ENCODE results near the gene PCK2. TPM values are rescaled to one million over a fixed set of nuclear protein-coding genes. Genes with fewer than 3 reads are reported as not detected.

The PCK2 gene
- polyA plus RNA-seq, 4 donors: 197 to 870 (median 304) TPM

- Histone ChIP-seq H3K27ac (ENCODE audit: low read depth in 1 of 3, low read length in 2 of 3) (no peak overlapping the region), H3K4me3 (ENCODE audit: low read depth in 1 of 3, low read length in 3 of 3) (no peak overlapping the region), H3K4me1 (ENCODE audit: control insufficient read depth in 3 of 3, insufficient read depth in 2 of 3, low read depth in 1 of 3, low read length in 2 of 3) (peaks cover 4 to 53% (median 18%) of the 10 kb centered on the region in 3 donors), H3K9me3 (ENCODE audit: control insufficient read depth in 2 of 2, insufficient read depth in 1 of 2, low read depth in 1 of 2, low read length in 1 of 2) (no peaks in the 10 kb centered on the region), H3K36me3 (ENCODE audit: control insufficient read depth in 3 of 3, insufficient read depth in 2 of 3, low read depth in 1 of 3, low read length in 3 of 3) (no peaks in the 10 kb centered on the region), H3K27me3 (ENCODE audit: control insufficient read depth in 3 of 3, insufficient read depth in 3 of 3, low read length in 3 of 3) (no peaks in the 10 kb centered on the region)
- DNase-seq (no peak), FAIRE-seq (no peak)
- 93 to 96% (median 94%) methylated on average over 23 of the region's 23 CpGs for WGBS, 3 donors
Observed at GRCh38 chr14:24077086-24077485, 17.0 kb upstream of the PCK2 start.

DNA sequence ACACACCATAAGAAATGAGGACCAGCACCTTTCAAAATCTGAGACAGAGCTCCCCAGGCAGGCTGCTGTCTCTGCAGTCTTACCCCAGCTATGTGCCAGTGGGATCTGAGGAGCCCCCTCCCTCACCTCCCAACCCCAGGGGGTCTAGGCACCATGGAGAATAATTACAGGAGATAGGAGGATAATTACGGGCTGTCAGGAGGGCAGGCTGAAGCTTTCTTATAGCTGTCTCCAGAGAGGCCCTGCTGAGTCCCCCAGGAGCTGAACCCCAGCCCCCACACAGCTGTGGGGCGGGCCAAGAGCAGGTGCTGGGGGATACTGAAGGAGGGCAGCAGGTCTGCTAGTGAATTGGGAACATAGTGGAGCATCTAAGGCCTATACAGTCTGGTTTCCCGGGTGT is 16.0 kb upstream of the PCK2 start:
- Histone ChIP-seq H3K36me3 (ENCODE audit: control insufficient read depth in 3 of 3, insufficient read depth in 2 of 3, low read depth in 1 of 3, low read length in 3 of 3) (no peaks in the 10 kb centered on the region), H3K27me3 (ENCODE audit: control insufficient read depth in 3 of 3, insufficient read depth in 3 of 3, low read length in 3 of 3) (no peaks in the 10 kb centered on the region), H3K4me3 (ENCODE audit: low read depth in 1 of 3, low read length in 3 of 3) (no peak overlapping the region), H3K27ac (ENCODE audit: low read depth in 1 of 3, low read length in 2 of 3) (no peak overlapping the region), H3K9me3 (ENCODE audit: control insufficient read depth in 2 of 2, insufficient read depth in 1 of 2, low read depth in 1 of 2, low read length in 1 of 2) (no peaks in the 10 kb centered on the region), H3K4me1 (ENCODE audit: control insufficient read depth in 3 of 3, insufficient read depth in 2 of 3, low read depth in 1 of 3, low read length in 2 of 3) (peaks cover 4 to 45% (median 20%) of the 10 kb centered on the region in 3 donors)
- FAIRE-seq (no peak), DNase-seq (no peak)
- 79 to 88% (median 80%) methylated on average over 3 of the region's 3 CpGs for WGBS, 3 donors

DNA sequence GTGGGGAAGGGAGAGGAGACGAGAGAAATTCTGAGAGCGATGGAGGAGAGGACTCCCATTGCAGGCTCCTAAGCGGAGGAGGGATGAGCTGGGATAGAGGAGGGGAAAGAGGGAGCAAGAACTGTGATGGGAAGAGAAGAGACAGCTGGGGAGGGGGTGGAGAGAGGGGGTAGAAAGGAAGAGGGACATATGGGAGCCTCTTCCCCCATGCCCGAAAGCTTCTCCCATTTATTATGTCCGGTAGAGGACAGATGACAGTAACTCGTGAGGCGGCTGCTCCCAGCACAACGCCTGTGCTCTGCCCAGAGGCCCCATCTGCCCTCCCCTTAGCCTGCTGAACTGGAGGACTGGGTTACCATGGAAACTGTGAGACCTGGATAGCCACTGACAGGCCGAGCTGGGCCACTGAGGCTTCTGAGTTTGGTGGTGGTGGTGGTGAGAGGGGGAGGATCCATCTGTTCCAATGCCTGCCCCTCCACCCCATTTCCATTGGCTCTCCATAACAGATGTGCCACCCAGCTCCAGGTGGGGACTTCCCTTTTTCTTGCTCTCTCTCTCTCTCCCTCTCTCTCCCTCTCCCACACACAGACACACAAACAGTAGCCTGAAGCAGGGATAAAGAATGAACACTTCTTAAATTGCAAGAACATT is 14.5 kb upstream of the PCK2 start:
- H3K27me3 ChIP-seq (ENCODE audit: control insufficient read depth in 3 of 3, insufficient read depth in 3 of 3, low read length in 3 of 3): no peaks in the 10 kb centered on the region
- H3K9me3 ChIP-seq (ENCODE audit: control insufficient read depth in 2 of 2, insufficient read depth in 1 of 2, low read depth in 1 of 2, low read length in 1 of 2): no peaks in the 10 kb centered on the region
- no peaks in the 10 kb centered on the region for H3K36me3 ChIP-seq (ENCODE audit: control insufficient read depth in 3 of 3, insufficient read depth in 2 of 3, low read depth in 1 of 3, low read length in 3 of 3)
- FAIRE-seq: no peak
- WGBS, 3 donors: 90 to 93% (median 91%) methylated on average over 9 of the region's 9 CpGs
- H3K4me1 ChIP-seq (ENCODE audit: control insufficient read depth in 3 of 3, insufficient read depth in 2 of 3, low read depth in 1 of 3, low read length in 2 of 3): peaks cover 0 to 31% (median 14%) of the 10 kb centered on the region in 3 donors
- H3K4me3 ChIP-seq (ENCODE audit: low read depth in 1 of 3, low read length in 3 of 3): no peak overlapping the region
- DNase-seq: no peak
- no peak overlapping the region for H3K27ac ChIP-seq (ENCODE audit: low read depth in 1 of 3, low read length in 2 of 3)

- Histone ChIP-seq H3K4me3 (ENCODE audit: low read depth in 1 of 3, low read length in 3 of 3) (no peak overlapping the region), H3K27ac (ENCODE audit: low read depth in 1 of 3, low read length in 2 of 3) (peak overlapping the region in 1 of 3 donors; percentile 97), H3K27me3 (ENCODE audit: control insufficient read depth in 3 of 3, insufficient read depth in 3 of 3, low read length in 3 of 3) (no peaks in the 10 kb centered on the region), H3K4me1 (ENCODE audit: control insufficient read depth in 3 of 3, insufficient read depth in 2 of 3, low read depth in 1 of 3, low read length in 2 of 3) (peaks cover 0 to 25% (median 14%) of the 10 kb centered on the region in 3 donors), H3K9me3 (ENCODE audit: control insufficient read depth in 2 of 2, insufficient read depth in 1 of 2, low read depth in 1 of 2, low read length in 1 of 2) (no peaks in the 10 kb centered on the region), H3K36me3 (ENCODE audit: control insufficient read depth in 3 of 3, insufficient read depth in 2 of 3, low read depth in 1 of 3, low read length in 3 of 3) (no peaks in the 10 kb centered on the region)
- WGBS, 3 donors: 76 to 79% (median 77%) methylated on average over 6 of the region's 6 CpGs
- FAIRE-seq (no peak), DNase-seq (no peak)
Observed at GRCh38 chr14:24080142-24080530, 14.0 kb upstream of the PCK2 start.

GRCh38 chr14:24080888-24081738 is 13.0 kb upstream of the PCK2 start:
- 0% methylated on average over 55 to 74 of the region's 74 CpGs for WGBS, 3 donors
- Histone ChIP-seq H3K27me3 (ENCODE audit: control insufficient read depth in 3 of 3, insufficient read depth in 3 of 3, low read length in 3 of 3) (no peaks in the 10 kb centered on the region), H3K9me3 (ENCODE audit: control insufficient read depth in 2 of 2, insufficient read depth in 1 of 2, low read depth in 1 of 2, low read length in 1 of 2) (no peaks in the 10 kb centered on the region), H3K36me3 (ENCODE audit: control insufficient read depth in 3 of 3, insufficient read depth in 2 of 3, low read depth in 1 of 3, low read length in 3 of 3) (no peaks in the 10 kb centered on the region), H3K27ac (ENCODE audit: low read depth in 1 of 3, low read length in 2 of 3) (peak overlapping the region; percentile 76 to 97 (median 89)), H3K4me1 (ENCODE audit: control insufficient read depth in 3 of 3, insufficient read depth in 2 of 3, low read depth in 1 of 3, low read length in 2 of 3) (peaks cover 0 to 16% (median 11%) of the 10 kb centered on the region in 3 donors), H3K4me3 (ENCODE audit: low read depth in 1 of 3, low read length in 3 of 3) (peak overlapping the region; percentile 52 to 77 (median 65))
- FAIRE-seq (no peak), DNase-seq (peak; percentile 83 to 89)

- Histone ChIP-seq H3K36me3 (ENCODE audit: control insufficient read depth in 3 of 3, insufficient read depth in 2 of 3, low read depth in 1 of 3, low read length in 3 of 3) (no peaks in the 10 kb centered on the region), H3K4me1 (ENCODE audit: control insufficient read depth in 3 of 3, insufficient read depth in 2 of 3, low read depth in 1 of 3, low read length in 2 of 3) (peaks cover 0 to 15% (median 9%) of the 10 kb centered on the region in 3 donors), H3K4me3 (ENCODE audit: low read depth in 1 of 3, low read length in 3 of 3) (peak overlapping the region; percentile 52 to 77 (median 65)), H3K27ac (ENCODE audit: low read depth in 1 of 3, low read length in 2 of 3) (peak overlapping the region; percentile 65 to 97 (median 76)), H3K9me3 (ENCODE audit: control insufficient read depth in 2 of 2, insufficient read depth in 1 of 2, low read depth in 1 of 2, low read length in 1 of 2) (no peaks in the 10 kb centered on the region), H3K27me3 (ENCODE audit: control insufficient read depth in 3 of 3, insufficient read depth in 3 of 3, low read length in 3 of 3) (no peaks in the 10 kb centered on the region)
- WGBS, 3 donors: 21 to 27% (median 22%) methylated on average over 17 to 26 of the region's 26 CpGs
- FAIRE-seq (no peak), DNase-seq (no peak)
Observed at GRCh38 chr14:24081739-24082211, 12.3 kb upstream of the PCK2 start.

DNA sequence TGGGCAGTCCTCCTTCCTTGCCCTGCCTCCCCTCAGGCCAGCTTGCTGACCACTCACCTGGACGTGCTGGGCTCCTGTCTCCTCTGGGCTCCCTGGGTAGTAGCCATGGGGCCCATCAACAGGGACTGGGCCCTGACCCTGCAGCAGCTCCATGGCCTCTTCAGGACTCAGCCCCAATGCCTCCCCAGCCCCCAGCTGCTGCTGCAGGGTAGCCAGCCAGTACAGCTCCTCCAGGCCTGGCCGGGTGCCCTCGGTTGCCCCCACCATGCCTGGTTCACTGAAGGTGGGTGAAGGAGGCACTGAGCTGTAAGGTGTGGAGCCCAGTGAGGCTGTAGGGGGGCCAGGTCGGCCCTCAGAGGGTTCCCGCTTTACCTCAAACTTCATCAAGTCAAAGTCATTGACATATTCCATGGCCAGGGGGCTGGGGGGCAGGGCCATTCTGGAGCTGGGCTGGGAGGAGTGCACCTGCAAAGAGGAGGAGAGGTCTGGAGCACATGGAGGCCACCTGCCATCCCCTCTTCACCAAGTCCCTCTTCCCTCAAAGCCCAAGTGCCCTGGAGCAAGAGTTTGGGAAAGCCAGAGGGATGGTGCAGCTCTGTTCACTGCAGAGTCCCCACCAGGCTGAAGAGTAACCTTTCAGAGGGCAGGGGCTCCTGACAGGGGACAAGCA is 11.6 kb upstream of the PCK2 start:
- DNase-seq: no peak
- H3K36me3 ChIP-seq (ENCODE audit: control insufficient read depth in 3 of 3, insufficient read depth in 2 of 3, low read depth in 1 of 3, low read length in 3 of 3): no peaks in the 10 kb centered on the region
- no peak overlapping the region for H3K4me3 ChIP-seq (ENCODE audit: low read depth in 1 of 3, low read length in 3 of 3)
- no peaks in the 10 kb centered on the region for H3K27me3 ChIP-seq (ENCODE audit: control insufficient read depth in 3 of 3, insufficient read depth in 3 of 3, low read length in 3 of 3)
- H3K4me1 ChIP-seq (ENCODE audit: control insufficient read depth in 3 of 3, insufficient read depth in 2 of 3, low read depth in 1 of 3, low read length in 2 of 3): peaks cover 0 to 15% (median 9%) of the 10 kb centered on the region in 3 donors
- WGBS, 3 donors: 91 to 95% (median 93%) methylated on average over 5 of the region's 5 CpGs
- H3K9me3 ChIP-seq (ENCODE audit: control insufficient read depth in 2 of 2, insufficient read depth in 1 of 2, low read depth in 1 of 2, low read length in 1 of 2): no peaks in the 10 kb centered on the region
- no peak overlapping the region for H3K27ac ChIP-seq (ENCODE audit: low read depth in 1 of 3, low read length in 2 of 3)
- no peak for FAIRE-seq

DNA sequence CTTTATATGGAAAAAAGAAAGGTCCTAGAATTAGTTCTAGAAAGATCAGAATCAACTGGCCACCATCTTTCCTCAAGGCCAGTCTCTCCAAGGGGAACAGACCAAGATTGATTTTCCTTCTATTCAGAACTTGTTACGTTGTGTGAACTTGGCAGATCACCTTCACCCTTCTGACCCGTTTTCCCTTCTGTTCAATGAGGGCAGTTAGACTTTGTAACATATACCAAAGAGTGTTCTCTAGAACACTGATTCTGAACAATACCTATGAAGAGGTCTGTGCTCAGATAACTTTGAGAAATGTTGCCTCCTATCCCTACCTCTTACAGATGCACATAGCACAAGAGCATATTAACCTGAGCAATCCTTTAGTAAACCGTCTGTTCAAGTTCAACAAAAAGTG is 10.6 kb upstream of the PCK2 start:
- FAIRE-seq (no peak), DNase-seq (peak in 1 of 2 donors; percentile 39)
- H3K27ac ChIP-seq (ENCODE audit: low read depth in 1 of 3, low read length in 2 of 3): no peak overlapping the region
- 44 to 80% (median 59%) methylated on average over 3 of the region's 3 CpGs for WGBS, 3 donors
- H3K36me3 ChIP-seq (ENCODE audit: control insufficient read depth in 3 of 3, insufficient read depth in 2 of 3, low read depth in 1 of 3, low read length in 3 of 3): peaks cover 0 to 3% (median 0%) of the 10 kb centered on the region in 3 donors
- H3K4me1 ChIP-seq (ENCODE audit: control insufficient read depth in 3 of 3, insufficient read depth in 2 of 3, low read depth in 1 of 3, low read length in 2 of 3): peaks cover 0 to 15% (median 9%) of the 10 kb centered on the region in 3 donors
- H3K27me3 ChIP-seq (ENCODE audit: control insufficient read depth in 3 of 3, insufficient read depth in 3 of 3, low read length in 3 of 3): no peaks in the 10 kb centered on the region
- no peaks in the 10 kb centered on the region for H3K9me3 ChIP-seq (ENCODE audit: control insufficient read depth in 2 of 2, insufficient read depth in 1 of 2, low read depth in 1 of 2, low read length in 1 of 2)
- no peak overlapping the region for H3K4me3 ChIP-seq (ENCODE audit: low read depth in 1 of 3, low read length in 3 of 3)
